ENCODE data around the gene PLEKHG4B. TPM values are rescaled to one million over a fixed set of nuclear protein-coding genes. Genes with fewer than 3 reads are reported as not detected.

PLEKHG4B gene
- total RNA-seq, 1 experiment from 2014 or later: 44.3 TPM

DNA sequence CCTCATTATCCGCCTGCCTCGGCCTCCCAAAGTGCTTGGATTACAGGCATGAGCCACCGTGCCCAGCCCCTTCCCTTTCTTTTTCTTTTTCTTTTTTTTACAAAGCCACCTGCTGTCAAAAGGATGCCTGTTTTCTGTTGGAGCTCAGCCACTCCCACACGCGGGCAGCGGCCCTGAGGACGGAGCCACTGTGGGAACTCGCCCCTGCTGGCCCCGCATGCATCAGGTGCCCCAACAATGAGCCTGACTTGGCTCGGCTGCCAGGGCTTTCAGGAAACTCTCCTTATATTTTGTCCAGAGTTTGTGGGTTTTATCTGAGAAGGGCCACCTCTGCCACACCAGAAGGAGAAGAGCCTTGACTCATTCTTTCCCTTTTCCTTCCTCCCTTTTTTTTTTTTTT lies 62.3 kb downstream of the PLEKHG4B start:
- Histone ChIP-seq H3K9ac (ENCODE audit: extremely low read depth, insufficient read length, low read length) (no peak overlapping the region), H3K4me2 (ENCODE audit: insufficient read depth, insufficient read length, low read length) (no peak overlapping the region), H4K91ac (ENCODE audit: insufficient read length, low read depth, low read length) (no peak overlapping the region), H3T11ph (ENCODE audit: low read length) (no peak overlapping the region), H2AFZ (ENCODE audit: low read length) (no peak overlapping the region), H4K20me1 (ENCODE audit: control insufficient read depth, insufficient read depth, insufficient read length) (no peaks in the 10 kb centered on the region), H3K23ac (ENCODE audit: insufficient read length, low read depth, low read length) (no peak overlapping the region), H3K27ac (ENCODE audit: insufficient read length, low read depth, low read length) (no peak overlapping the region), H3K79me1 (ENCODE audit: insufficient read depth, low read depth, low read length, poor library complexity, severe bottlenecking) (no peaks in the 10 kb centered on the region), H3K79me2 (ENCODE audit: insufficient read depth, low read length) (no peaks in the 10 kb centered on the region), H3K9me3 (ENCODE audit: control insufficient read depth, low read depth, low read length) (no peaks in the 10 kb centered on the region), H4K5ac (ENCODE audit: insufficient read length, low read depth, low read length) (no peak overlapping the region), H3K27me3 (ENCODE audit: insufficient read depth, low read length) (no peaks in the 10 kb centered on the region), H3K4me1 (ENCODE audit: insufficient read depth, low read length) (no peaks in the 10 kb centered on the region), H3K4ac (ENCODE audit: low read depth, low read length) (no peak overlapping the region), H2BK15ac (ENCODE audit: low read depth, low read length) (no peak overlapping the region), H3K14ac (ENCODE audit: insufficient read depth, low read length) (no peak overlapping the region), H4K8ac (replicated peaks; ENCODE audit: insufficient read length, low read depth, low read length) (no peak overlapping the region), H2AK5ac (ENCODE audit: insufficient read length, low read length) (no peak overlapping the region), H2BK20ac (ENCODE audit: low read depth, low read length, poor library complexity, severe bottlenecking) (no peak overlapping the region), H2BK5ac (ENCODE audit: insufficient read length, low read length) (no peak overlapping the region), H2BK120ac (ENCODE audit: low read depth, low read length, poor library complexity, severe bottlenecking) (no peak overlapping the region), H3K56ac (ENCODE audit: insufficient read length, low read depth, low read length) (no peak overlapping the region), H3K23me2 (ENCODE audit: insufficient read length, low read depth, low read length, poor library complexity, severe bottlenecking) (no peaks in the 10 kb centered on the region), H2BK12ac (ENCODE audit: insufficient read length, low read depth, low read length) (no peak overlapping the region), H3K18ac (ENCODE audit: insufficient read length, low read depth, low read length) (no peak overlapping the region)
- no peak for DNase-seq
- Mint-ChIP-seq H3K9me3 (no peaks in the 10 kb centered on the region), H3K36me3 (ENCODE audit: insufficient read depth in 1 of 3, low read depth in 3 of 3) (peaks cover 30 to 85% (median 80%) of the 10 kb centered on the region in 3 experiments; a peak in 6 of 7 replicates), H3K27me3 (ENCODE audit: low read depth) (no peaks in the 10 kb centered on the region; the same call in 1 of the 2 replicates), H3K4me1 (peaks cover 8 to 16% of the 10 kb centered on the region in 2 experiments), H3K27ac (peak overlapping the region in 2 of 3 experiments; percentile 50 to 54; a peak in 3 of 7 replicates), H3K4me3 (no peak overlapping the region)
- no CpG with 5 or more reads among the region's 10 CpGs for WGBS (ENCODE audit: extremely low coverage, insufficient read length, low lambda C conversion rate)
- no peak for TF ChIP-seq CTCF (conservative IDR thresholded peaks at IDR 0.05)

All from H9 (cell line).